ENCODE results near the gene GLRX3. TPM values are rescaled to one million over a fixed set of nuclear protein-coding genes. Genes with fewer than 3 reads are reported as not detected.

The GLRX3 gene
- total RNA-seq, 4 donors from 2014 or later: 44.9 to 61.4 (median 53.3) TPM

- no peaks in the 10 kb centered on the region for H3K9me3 ChIP-seq
- peaks cover 37 to 75% (median 64%) of the 10 kb centered on the region in 4 donors for H3K4me1 ChIP-seq
- no peak for TF ChIP-seq EP300 (IDR thresholded peaks at IDR 0.05)
- no peak for TF ChIP-seq POLR2AphosphoS5 (IDR thresholded peaks at IDR 0.05)
- no peak for TF ChIP-seq CTCF (IDR thresholded peaks at IDR 0.05)
- TF ChIP-seq POLR2A (IDR thresholded peaks at IDR 0.05; ENCODE audit: low read depth): no peak
- intact Hi-C loops (cut with DNase I): no loop called here
- 85% methylated on average over 4 of the region's 4 CpGs for WGBS
- H3K36me3 ChIP-seq: peaks cover 5 to 20% (median 12%) of the 10 kb centered on the region in 4 donors
- DNase-seq (ENCODE audit: extremely low spot score): no peak
- H3K27me3 ChIP-seq: no peaks in the 10 kb centered on the region
- H3K27ac ChIP-seq (replicated peaks in 1 of 4): no peak overlapping the region
- no peak overlapping the region for H3K4me3 ChIP-seq
Measured at GRCh38 chr10:130141038-130141437, 4.8 kb downstream of the GLRX3 start.

- WGBS: 55% methylated on average over 1 of the region's 1 CpG
- Histone ChIP-seq H3K9me3 (no peaks in the 10 kb centered on the region), H3K4me1 (peaks cover 37 to 78% (median 63%) of the 10 kb centered on the region in 4 donors), H3K27me3 (no peaks in the 10 kb centered on the region), H3K4me3 (no peak overlapping the region), H3K36me3 (peaks cover 9 to 24% (median 16%) of the 10 kb centered on the region in 4 donors), H3K27ac (replicated peaks in 1 of 4) (no peak overlapping the region)
- no peak for DNase-seq (ENCODE audit: extremely low spot score)
- intact Hi-C loops (cut with DNase I): no loop called here
- no peak for TF ChIP-seq POLR2AphosphoS5 (IDR thresholded peaks at IDR 0.05)
- no peak for TF ChIP-seq POLR2A (IDR thresholded peaks at IDR 0.05; ENCODE audit: low read depth)
- TF ChIP-seq EP300 (IDR thresholded peaks at IDR 0.05): no peak
- TF ChIP-seq CTCF (IDR thresholded peaks at IDR 0.05): no peak
Measured at GRCh38 chr10:130141460-130141859, 5.3 kb downstream of the GLRX3 start.

- 55% methylated on average over 2 of the region's 2 CpGs for WGBS
- Histone ChIP-seq H3K27ac (replicated peaks in 1 of 4) (no peak overlapping the region), H3K4me3 (no peak overlapping the region), H3K27me3 (no peaks in the 10 kb centered on the region), H3K9me3 (no peaks in the 10 kb centered on the region), H3K4me1 (peaks cover 37 to 77% (median 63%) of the 10 kb centered on the region in 4 donors), H3K36me3 (peaks cover 9 to 29% (median 18%) of the 10 kb centered on the region in 4 donors)
- no peak for DNase-seq (ENCODE audit: extremely low spot score)
- TF ChIP-seq EP300 (IDR thresholded peaks at IDR 0.05): no peak
- no peak for TF ChIP-seq POLR2AphosphoS5 (IDR thresholded peaks at IDR 0.05)
- TF ChIP-seq CTCF (IDR thresholded peaks at IDR 0.05): no peak
- no peak for TF ChIP-seq POLR2A (IDR thresholded peaks at IDR 0.05; ENCODE audit: low read depth)
- intact Hi-C loops (cut with DNase I): no loop called here
Measured at GRCh38 chr10:130141878-130142277, 5.7 kb downstream of the GLRX3 start.

- TF ChIP-seq POLR2A (IDR thresholded peaks at IDR 0.05; ENCODE audit: low read depth) (no peak), POLR2AphosphoS5 (IDR thresholded peaks at IDR 0.05) (no peak), EP300 (IDR thresholded peaks at IDR 0.05) (no peak), CTCF (IDR thresholded peaks at IDR 0.05) (no peak)
- peaks cover 12 to 37% (median 23%) of the 10 kb centered on the region in 4 donors for H3K4me1 ChIP-seq
- no peak for DNase-seq (ENCODE audit: extremely low spot score)
- peaks cover 9 to 45% (median 28%) of the 10 kb centered on the region in 4 donors for H3K36me3 ChIP-seq
- no peak overlapping the region for H3K4me3 ChIP-seq
- intact Hi-C loops (cut with DNase I): no loop called here
- WGBS: 90% methylated on average over 4 of the region's 4 CpGs
- no peak overlapping the region for H3K27ac ChIP-seq (replicated peaks in 1 of 4)
- H3K9me3 ChIP-seq: no peaks in the 10 kb centered on the region
- H3K27me3 ChIP-seq: no peaks in the 10 kb centered on the region
Measured at GRCh38 chr10:130146042-130146441, 9.9 kb downstream of the GLRX3 start.

All from esophagus muscularis mucosa (tissue), 4 donors.